ENCODE measurements around the gene HPN.

HPN gene

GRCh38 chr19:35023428-35023827 lies 18.1 kb upstream of the HPN start:
- Histone ChIP-seq H3K9me3 (replicated peaks in 1 of 2; ENCODE audit: control insufficient read depth in 2 of 2, insufficient read depth in 1 of 2, low read depth in 1 of 2, low read length in 2 of 2) (no peaks in the 10 kb centered on the region), H3K27me3 (ENCODE audit: control insufficient read depth in 3 of 3, insufficient read depth in 3 of 3, low read depth in 1 of 3, low read length in 3 of 3) (no peaks in the 10 kb centered on the region), H2AFZ (ENCODE audit: low read length) (no peak overlapping the region), H3K4me3 (ENCODE audit: low read length in 2 of 2) (no peak overlapping the region), H3K4me2 (ENCODE audit: insufficient read depth, low read length, poor library complexity, severe bottlenecking) (no peak overlapping the region), H3K79me1 (ENCODE audit: low read depth, low read length) (peaks cover 4% of the 10 kb centered on the region), H2BK15ac (ENCODE audit: low read length) (no peak overlapping the region), H2AK5ac (ENCODE audit: low read depth, low read length) (no peak overlapping the region), H3K27ac (replicated peaks; ENCODE audit: low read length) (no peak overlapping the region), H3K14ac (ENCODE audit: low read length) (no peak overlapping the region), H3K18ac (ENCODE audit: low read length) (no peak overlapping the region), H4K91ac (ENCODE audit: low read depth, low read length, poor library complexity) (no peak overlapping the region), H3K23ac (ENCODE audit: low read depth, low read length, poor library complexity) (peak overlapping the region; percentile 43), H4K8ac (ENCODE audit: low read depth, low read length) (no peak overlapping the region), H2BK12ac (ENCODE audit: low read length) (no peak overlapping the region), H2BK5ac (ENCODE audit: low read length) (no peak overlapping the region), H3K9ac (ENCODE audit: low read depth, low read length, poor library complexity) (no peak overlapping the region), H3K4me1 (ENCODE audit: control insufficient read depth in 2 of 2, insufficient read depth in 1 of 2, low read depth in 1 of 2, low read length in 2 of 2) (no peaks in the 10 kb centered on the region), H3K36me3 (replicated peaks in 1 of 2; ENCODE audit: control insufficient read depth in 2 of 2, insufficient read depth in 2 of 2, low read length in 2 of 2) (peaks cover 68 to 98% of the 10 kb centered on the region in 2 donors), H2BK120ac (ENCODE audit: low read depth, low read length) (no peak overlapping the region), H3K4ac (ENCODE audit: low read length) (no peak overlapping the region)
- DNase-seq (ENCODE audit: low spot score): no peak
- WGBS, 2 donors (ENCODE audit: extremely low coverage in 2 of 2, insufficient read length in 2 of 2, insufficient replicate concordance in 1 of 2): no CpG with 5 or more reads among the region's 19 CpGs

- Histone ChIP-seq H2AK5ac (ENCODE audit: low read depth, low read length) (no peak overlapping the region), H2AFZ (ENCODE audit: low read length) (no peak overlapping the region), H2BK120ac (ENCODE audit: low read depth, low read length) (no peak overlapping the region), H3K14ac (ENCODE audit: low read length) (no peak overlapping the region), H3K27me3 (ENCODE audit: control insufficient read depth in 3 of 3, insufficient read depth in 3 of 3, low read depth in 1 of 3, low read length in 3 of 3) (no peaks in the 10 kb centered on the region), H3K27ac (replicated peaks; ENCODE audit: low read length) (no peak overlapping the region), H2BK5ac (ENCODE audit: low read length) (no peak overlapping the region), H3K18ac (ENCODE audit: low read length) (no peak overlapping the region), H2BK15ac (ENCODE audit: low read length) (no peak overlapping the region), H3K9me3 (replicated peaks in 1 of 2; ENCODE audit: control insufficient read depth in 2 of 2, insufficient read depth in 1 of 2, low read depth in 1 of 2, low read length in 2 of 2) (no peaks in the 10 kb centered on the region), H3K4me3 (ENCODE audit: low read length in 2 of 2) (no peak overlapping the region), H3K23ac (ENCODE audit: low read depth, low read length, poor library complexity) (no peak overlapping the region), H3K4me2 (ENCODE audit: insufficient read depth, low read length, poor library complexity, severe bottlenecking) (no peak overlapping the region), H3K4me1 (ENCODE audit: control insufficient read depth in 2 of 2, insufficient read depth in 1 of 2, low read depth in 1 of 2, low read length in 2 of 2) (no peaks in the 10 kb centered on the region), H3K9ac (ENCODE audit: low read depth, low read length, poor library complexity) (peak overlapping the region; percentile 70), H4K8ac (ENCODE audit: low read depth, low read length) (no peak overlapping the region), H2BK12ac (ENCODE audit: low read length) (no peak overlapping the region), H4K91ac (ENCODE audit: low read depth, low read length, poor library complexity) (no peak overlapping the region), H3K79me1 (ENCODE audit: low read depth, low read length) (peaks cover 4% of the 10 kb centered on the region), H3K36me3 (replicated peaks in 1 of 2; ENCODE audit: control insufficient read depth in 2 of 2, insufficient read depth in 2 of 2, low read length in 2 of 2) (peaks cover 62 to 92% of the 10 kb centered on the region in 2 donors), H3K4ac (ENCODE audit: low read length) (no peak overlapping the region)
- no peak for DNase-seq (ENCODE audit: low spot score)
- no CpG with 5 or more reads among the region's 6 CpGs for WGBS, 2 donors (ENCODE audit: extremely low coverage in 2 of 2, insufficient read length in 2 of 2, insufficient replicate concordance in 1 of 2)
Observed at GRCh38 chr19:35024095-35024494, 17.4 kb upstream of the HPN start.

GRCh38 chr19:35025969-35026368 lies 15.6 kb upstream of the HPN start:
- no peak for DNase-seq (ENCODE audit: low spot score)
- H2BK5ac ChIP-seq (ENCODE audit: low read length): no peak overlapping the region
- no peak overlapping the region for H3K27ac ChIP-seq (replicated peaks; ENCODE audit: low read length)
- H3K79me1 ChIP-seq (ENCODE audit: low read depth, low read length): peaks cover 2% of the 10 kb centered on the region
- H3K4me2 ChIP-seq (ENCODE audit: insufficient read depth, low read length, poor library complexity, severe bottlenecking): no peak overlapping the region
- H4K91ac ChIP-seq (ENCODE audit: low read depth, low read length, poor library complexity): no peak overlapping the region
- H3K9ac ChIP-seq (ENCODE audit: low read depth, low read length, poor library complexity): no peak overlapping the region
- H3K23ac ChIP-seq (ENCODE audit: low read depth, low read length, poor library complexity): no peak overlapping the region
- H3K9me3 ChIP-seq (replicated peaks in 1 of 2; ENCODE audit: control insufficient read depth in 2 of 2, insufficient read depth in 1 of 2, low read depth in 1 of 2, low read length in 2 of 2): no peaks in the 10 kb centered on the region
- H2AFZ ChIP-seq (ENCODE audit: low read length): no peak overlapping the region
- peaks cover 0 to 3% of the 10 kb centered on the region in 2 donors for H3K4me1 ChIP-seq (ENCODE audit: control insufficient read depth in 2 of 2, insufficient read depth in 1 of 2, low read depth in 1 of 2, low read length in 2 of 2)
- no peak overlapping the region for H3K14ac ChIP-seq (ENCODE audit: low read length)
- no peak overlapping the region for H3K4ac ChIP-seq (ENCODE audit: low read length)
- H2BK15ac ChIP-seq (ENCODE audit: low read length): no peak overlapping the region
- H3K36me3 ChIP-seq (replicated peaks in 1 of 2; ENCODE audit: control insufficient read depth in 2 of 2, insufficient read depth in 2 of 2, low read length in 2 of 2): peaks cover 49 to 73% of the 10 kb centered on the region in 2 donors
- no peak overlapping the region for H2BK12ac ChIP-seq (ENCODE audit: low read length)
- no peak overlapping the region for H2AK5ac ChIP-seq (ENCODE audit: low read depth, low read length)
- WGBS, 2 donors (ENCODE audit: extremely low coverage in 2 of 2, insufficient read length in 2 of 2, insufficient replicate concordance in 1 of 2): no CpG with 5 or more reads among the region's 21 CpGs
- H2BK120ac ChIP-seq (ENCODE audit: low read depth, low read length): no peak overlapping the region
- H3K4me3 ChIP-seq (ENCODE audit: low read length in 2 of 2): no peak overlapping the region
- H3K27me3 ChIP-seq (ENCODE audit: control insufficient read depth in 3 of 3, insufficient read depth in 3 of 3, low read depth in 1 of 3, low read length in 3 of 3): peaks cover 0 to under 1% (median 0%) of the 10 kb centered on the region in 3 experiments
- H3K18ac ChIP-seq (ENCODE audit: low read length): no peak overlapping the region
- no peak overlapping the region for H4K8ac ChIP-seq (ENCODE audit: low read depth, low read length)

- Histone ChIP-seq H3K27ac (replicated peaks; ENCODE audit: low read length) (no peak overlapping the region), H4K8ac (ENCODE audit: low read depth, low read length) (no peak overlapping the region), H2BK12ac (ENCODE audit: low read length) (no peak overlapping the region), H2AK5ac (ENCODE audit: low read depth, low read length) (no peak overlapping the region), H3K18ac (ENCODE audit: low read length) (no peak overlapping the region), H3K4me3 (ENCODE audit: low read length in 2 of 2) (no peak overlapping the region), H4K91ac (ENCODE audit: low read depth, low read length, poor library complexity) (no peak overlapping the region), H2BK5ac (ENCODE audit: low read length) (no peak overlapping the region), H3K9ac (ENCODE audit: low read depth, low read length, poor library complexity) (no peak overlapping the region), H3K14ac (ENCODE audit: low read length) (no peak overlapping the region), H2BK15ac (ENCODE audit: low read length) (no peak overlapping the region), H3K4me2 (ENCODE audit: insufficient read depth, low read length, poor library complexity, severe bottlenecking) (no peak overlapping the region), H2BK120ac (ENCODE audit: low read depth, low read length) (no peak overlapping the region), H3K4me1 (ENCODE audit: control insufficient read depth in 2 of 2, insufficient read depth in 1 of 2, low read depth in 1 of 2, low read length in 2 of 2) (peaks cover 0 to 3% of the 10 kb centered on the region in 2 donors), H3K79me1 (ENCODE audit: low read depth, low read length) (peaks cover 2% of the 10 kb centered on the region), H3K4ac (ENCODE audit: low read length) (no peak overlapping the region), H2AFZ (ENCODE audit: low read length) (no peak overlapping the region), H3K36me3 (replicated peaks in 1 of 2; ENCODE audit: control insufficient read depth in 2 of 2, insufficient read depth in 2 of 2, low read length in 2 of 2) (peaks cover 45 to 68% of the 10 kb centered on the region in 2 donors), H3K27me3 (ENCODE audit: control insufficient read depth in 3 of 3, insufficient read depth in 3 of 3, low read depth in 1 of 3, low read length in 3 of 3) (peaks cover 0 to 5% (median 1%) of the 10 kb centered on the region in 3 experiments), H3K9me3 (replicated peaks in 1 of 2; ENCODE audit: control insufficient read depth in 2 of 2, insufficient read depth in 1 of 2, low read depth in 1 of 2, low read length in 2 of 2) (no peaks in the 10 kb centered on the region), H3K23ac (ENCODE audit: low read depth, low read length, poor library complexity) (no peak overlapping the region)
- WGBS, 2 donors (ENCODE audit: extremely low coverage in 2 of 2, insufficient read length in 2 of 2, insufficient replicate concordance in 1 of 2): no CpG with 5 or more reads among the region's 6 CpGs
- DNase-seq (ENCODE audit: low spot score): no peak
Observed at GRCh38 chr19:35026418-35026817, 15.1 kb upstream of the HPN start.
